AG09319 (cell line): ENCODE data around the gene FBXO24.

Source experiments
- DNase-seq: peaks from one replicate; pipeline ENCODE4 v3.0.0-alpha.2; 2010; ENCODE audit warnings: low read depth; ENCODE audit errors: extremely low read depth
- CTCF ChIP-seq: IDR thresholded peaks from 2 replicates; pipeline ENCODE4 v1.5.1; 2011; ENCODE audit warnings: low read depth, mild to moderate bottlenecking, inconsistent platforms, low read length, moderate library complexity

The FBXO24 gene

GRCh38 chr7:100612730-100613390 lies 26.7 kb downstream of the FBXO24 start:
- TF ChIP-seq CTCF = no peak; the same call in none of the 2 replicates
- DNase-seq = no peak

- no peak for DNase-seq
- no peak for TF ChIP-seq CTCF
Observed at GRCh38 chr7:100613412-100614175, 27.5 kb downstream of the FBXO24 start.

GRCh38 chr7:100614308-100614861 lies 28.3 kb downstream of the FBXO24 start:
- DNase-seq = no peak
- no peak for TF ChIP-seq CTCF

- TF ChIP-seq CTCF = no peak
Observed at GRCh38 chr7:100620239-100620638, 34.1 kb downstream of the FBXO24 start.

GRCh38 chr7:100620804-100621203 lies 34.7 kb downstream of the FBXO24 start:
- DNase-seq = no peak
- TF ChIP-seq CTCF = no peak

More at GRCh38 chr7:100620239-100620638, 34.1 kb downstream of the FBXO24 start:
- no peak for DNase-seq

GRCh38 chr7:100621554-100621953 lies 35.4 kb downstream of the FBXO24 start:
- DNase-seq = no peak

More at GRCh38 chr7:100621554-100621953, 35.4 kb downstream of the FBXO24 start:
- TF ChIP-seq CTCF = no peak
